Pancreas (tissue), 10 donors: Measurements from ENCODE around the gene FUOM. TPM values are rescaled to one million over a fixed set of nuclear protein-coding genes. Genes with fewer than 3 reads are reported as not detected.
A peak's percentile ranks its signal among the peaks of the same experiment; 100 is the strongest.
"Not testable (repeated sequence)": the region's sequence is repeated elsewhere in the genome, so short reads cannot be mapped to it uniquely, and the experiment has no call there.

Experiments
- ATAC-seq, 4 donors: fragments of 200-7000 bp; cut with Tn5 transposase; one replicate each; pipeline versions ENCODE4 v1.8.0 to v1.9.1; 2020; ENCODE audit warnings: mild to moderate bottlenecking in 4 of 4, moderate library complexity in 4 of 4
- DNase-seq, 6 donors: peaks; one replicate each; pipeline ENCODE4 v3.0.0-alpha.2; 2020
- FAIRE-seq: peaks from 2 replicates; lab custom pipeline; 2012; peaks lifted over from hg19 to GRCh38; lab: Jason Lieb, UNC
- H3K27ac ChIP-seq, 4 donors: fragments of 200-600 bp; sonication (generic); 1 replicate in 3 of 4; 2 replicates in 1 of 4; pipeline versions ENCODE4 v1.5.0 to v1.8.0; 2020
- H3K27me3 ChIP-seq, 4 donors: fragments of 200-600 bp; one replicate each; pipeline ENCODE4 v1.8.0; 2021
- H3K36me3 ChIP-seq, 3 donors: fragments of 200-600 bp; sonication (generic) in 1 of 3; one replicate each; pipeline versions ENCODE4 v1.5.0 to v1.8.0; 2020 to 2021
- H3K4me1 ChIP-seq, 3 donors: fragments of 200-600 bp; one replicate each; pipeline ENCODE4 v1.8.0; 2021
- H3K4me3 ChIP-seq, 4 donors: fragments of 200-600 bp; sonication (generic) in 2 of 4; one replicate each; pipeline versions ENCODE4 v1.5.0 to v1.8.0; 2020 to 2021
- H3K9me3 ChIP-seq, 4 donors: fragments of 200-600 bp; one replicate each; pipeline ENCODE4 v1.8.0; 2021
- WGBS, 2 donors: extraction: QIAGEN DNeasy Blood & Tissue Kit; methylation state at CpG; one replicate each; pipeline ENCODE4 v1.1.7; 2013; 5-methylcytosine and 5-hydroxymethylcytosine counted together
- intact Hi-C, 3 donors: fragments of 100-400 bp; cut with DNase I; formaldehyde crosslinking; loops; one replicate each; pipeline versions ENCODE4 v1.11.1 to v1.14.2; 2022
- polyA plus RNA-seq, 2 donors: library from polyadenylated mRNA; stranded (reverse); fragments of 200-250 nt; gene quantifications; one replicate each; pipeline ENCODE4 v1.2.3, GENCODE V29; 2013
- total RNA-seq, 6 donors: library from RNA; stranded (reverse); fragmentation: NEBNext Ultra II Directional in 4 of 6; extraction: Animal tissue kit (Norgen Biotek cat#: 25700) in 4 of 6; gene quantifications; one replicate each; pipeline versions ENCODE4 v1.2.1 to v1.2.4, GENCODE V29; 2021 to 2023
- TF ChIP-seq, protein P1 (sequence below), 4 donors: fragments of 200-600 bp; sonication (generic) in 3 of 4; IDR thresholded peaks; one replicate each; pipeline versions ENCODE4 v1.5.0 to v1.8.0; 2021; ENCODE audit warnings: antibody characterized with exemption in 4 of 4
- donor health status: healthy with polysubstance abuse.
- donor health status: DM: no; HTN: no; CAD: no; lungs with moderate emphysema.
- donor health status: DM: no; HTN: no; CAD: no.
- donor health status: control.
- donor health status: control.
- donor health status: Bipolar disorder and iron deficiency.
- donor health status: DM: yes; HTN: yes; CAD: no.
- donor health status: DM: no; HTN: no; CAD: no.
- donor health status: DM: no; HTN: no; CAD: no.
- donor health status: DM: yes; HTN: yes; CAD: no.

The FUOM gene
- total and polyA plus RNA-seq, 8 donors: 6.3 to 19.2 (median 10.3) TPM

DNA sequence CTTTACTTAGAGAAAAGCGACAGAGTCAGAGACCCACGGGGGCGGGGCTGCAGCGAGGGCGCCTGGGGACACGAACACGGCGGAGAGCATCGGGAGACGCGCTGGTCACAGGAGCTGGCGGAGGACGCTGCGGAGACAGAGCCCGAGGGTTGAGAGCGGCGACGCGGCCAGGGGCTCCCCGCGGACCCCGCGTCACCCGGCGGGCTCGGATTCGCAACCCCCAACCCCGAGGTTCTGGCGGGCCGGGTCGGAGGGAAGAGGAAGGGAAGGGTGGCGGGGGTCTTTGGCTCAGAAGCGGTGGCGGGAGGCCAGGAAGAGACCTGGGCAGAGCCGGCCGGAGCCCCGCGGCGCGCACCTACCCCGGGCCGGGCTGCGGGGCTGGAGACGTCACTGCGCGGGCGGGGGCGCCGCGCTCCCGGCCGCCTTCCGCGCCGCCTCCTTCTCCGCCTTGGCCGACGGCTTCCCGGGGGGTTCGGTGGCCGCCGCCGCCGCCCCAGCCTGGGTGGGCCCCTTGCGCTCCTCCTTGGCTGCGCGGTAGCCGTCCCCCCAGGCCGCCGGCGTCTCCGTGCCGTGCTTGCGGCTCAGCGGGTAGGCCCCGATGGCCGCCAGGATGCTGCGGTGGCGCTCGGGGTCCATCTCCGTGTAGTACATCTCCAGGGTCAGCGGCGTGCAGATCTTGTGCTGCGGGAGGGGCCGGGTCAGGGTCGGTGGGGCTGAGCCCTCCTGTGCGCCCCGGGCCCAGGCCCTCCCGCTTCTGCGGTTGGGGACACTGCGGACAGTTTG, 32.2 kb downstream of the FUOM start:
- peak in 4 of 6 donors; percentile 20 to 81 (median 60) for DNase-seq

DNA sequence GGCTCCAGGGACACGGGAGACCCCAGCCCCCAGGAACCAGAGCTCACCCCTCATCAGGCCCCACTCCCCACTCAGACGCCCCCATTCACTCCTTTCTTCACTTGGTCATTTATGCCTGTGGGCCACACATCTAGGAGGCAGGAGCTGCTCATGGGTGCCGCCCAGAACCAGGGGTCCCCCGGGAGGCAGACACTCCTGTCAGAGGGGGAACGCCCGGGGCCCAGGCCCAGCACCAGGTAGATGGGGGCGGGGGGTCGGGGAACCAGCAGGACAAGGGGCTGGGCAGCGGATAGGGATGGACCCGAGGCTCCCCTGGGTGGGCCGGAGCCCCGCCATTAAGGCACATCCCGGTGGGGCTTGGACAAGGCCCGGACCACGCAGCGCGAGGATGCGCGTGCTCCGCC, 33.0 kb downstream of the FUOM start:
- peaks cover 0 to 24% (median 15%) of the 10 kb centered on the region in 4 donors for H3K27me3 ChIP-seq
- peak in 4 of 6 donors; percentile 26 to 82 (median 53) for DNase-seq
- peak; percentile 6 to 10 (median 7) for ATAC-seq

More for the DNA sequence above, 32.2 kb downstream of the FUOM start:
- Histone ChIP-seq H3K27me3 (peaks cover 0 to 24% (median 15%) of the 10 kb centered on the region in 4 donors), H3K9me3 (no peaks in the 10 kb centered on the region), H3K27ac (no peak overlapping the region), H3K4me1 (peaks cover 0 to 8% (median 7%) of the 10 kb centered on the region in 3 donors), H3K4me3 (peak overlapping the region in 3 of 4 donors; percentile 5 to 44 (median 43)), H3K36me3 (no peaks in the 10 kb centered on the region)
- FAIRE-seq (no peak), ATAC-seq (peak; percentile 20 to 36 (median 29))
- intact Hi-C loops: no loop called here
- WGBS, 2 donors: 2 to 3% methylated on average over 52 to 91 of the region's 91 CpGs
- TF ChIP-seq, protein P1, sequence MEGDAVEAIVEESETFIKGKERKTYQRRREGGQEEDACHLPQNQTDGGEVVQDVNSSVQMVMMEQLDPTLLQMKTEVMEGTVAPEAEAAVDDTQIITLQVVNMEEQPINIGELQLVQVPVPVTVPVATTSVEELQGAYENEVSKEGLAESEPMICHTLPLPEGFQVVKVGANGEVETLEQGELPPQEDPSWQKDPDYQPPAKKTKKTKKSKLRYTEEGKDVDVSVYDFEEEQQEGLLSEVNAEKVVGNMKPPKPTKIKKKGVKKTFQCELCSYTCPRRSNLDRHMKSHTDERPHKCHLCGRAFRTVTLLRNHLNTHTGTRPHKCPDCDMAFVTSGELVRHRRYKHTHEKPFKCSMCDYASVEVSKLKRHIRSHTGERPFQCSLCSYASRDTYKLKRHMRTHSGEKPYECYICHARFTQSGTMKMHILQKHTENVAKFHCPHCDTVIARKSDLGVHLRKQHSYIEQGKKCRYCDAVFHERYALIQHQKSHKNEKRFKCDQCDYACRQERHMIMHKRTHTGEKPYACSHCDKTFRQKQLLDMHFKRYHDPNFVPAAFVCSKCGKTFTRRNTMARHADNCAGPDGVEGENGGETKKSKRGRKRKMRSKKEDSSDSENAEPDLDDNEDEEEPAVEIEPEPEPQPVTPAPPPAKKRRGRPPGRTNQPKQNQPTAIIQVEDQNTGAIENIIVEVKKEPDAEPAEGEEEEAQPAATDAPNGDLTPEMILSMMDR (IDR thresholded peaks at IDR 0.05): no peak

DNA sequence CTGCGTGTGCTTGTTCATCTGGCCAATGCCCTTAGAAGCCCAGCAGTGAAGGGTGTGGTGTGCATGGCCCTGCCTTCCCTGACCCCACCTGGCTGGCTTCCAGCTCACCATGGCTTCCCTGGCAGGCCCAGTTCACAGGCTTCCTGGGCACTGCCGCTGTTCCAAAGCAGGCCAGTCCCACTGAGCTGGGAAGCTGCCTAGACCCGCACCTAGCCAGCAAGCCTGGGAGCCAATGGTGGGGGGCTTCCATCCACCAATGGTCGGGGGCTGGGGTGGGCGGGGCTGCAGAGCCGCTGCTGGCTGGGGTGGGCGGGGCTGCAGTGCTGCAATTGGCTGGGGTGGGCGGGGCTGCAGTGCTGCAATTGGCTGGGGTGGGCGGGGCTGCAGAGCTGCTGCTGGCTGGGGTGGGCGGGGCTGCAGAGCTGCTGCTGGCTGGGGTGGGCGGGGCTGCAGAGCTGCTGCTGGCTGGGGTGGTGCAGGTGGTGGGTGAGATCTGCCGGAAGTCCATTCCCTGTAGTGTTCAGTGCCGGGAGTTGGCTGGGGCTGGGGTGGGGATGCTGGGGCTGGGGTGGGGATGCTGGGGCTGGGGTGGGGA, 33.5 kb downstream of the FUOM start:
- no peaks in the 10 kb centered on the region for H3K9me3 ChIP-seq
- H3K4me3 ChIP-seq: peak overlapping the region in 1 of 4 donors; percentile 18
- DNase-seq: peak; percentile 67 to 87 (median 80)
- no peak overlapping the region for H3K27ac ChIP-seq
- FAIRE-seq: no peak
- peaks cover 0 to 8% (median 7%) of the 10 kb centered on the region in 3 donors for H3K4me1 ChIP-seq
- ATAC-seq: peak; percentile 83 to 89 (median 85)
- 6 to 9% methylated on average over 8 to 13 of the region's 13 CpGs for WGBS, 2 donors
- peaks cover 0 to 24% (median 15%) of the 10 kb centered on the region in 4 donors for H3K27me3 ChIP-seq
- no peaks in the 10 kb centered on the region for H3K36me3 ChIP-seq
- intact Hi-C loops: no loop called here
- TF ChIP-seq, protein P1 (IDR thresholded peaks at IDR 0.05): no peak

More for the DNA sequence above, 33.0 kb downstream of the FUOM start:
- Histone ChIP-seq H3K27ac (no peak overlapping the region), H3K4me1 (peaks cover 0 to 8% (median 7%) of the 10 kb centered on the region in 3 donors), H3K36me3 (no peaks in the 10 kb centered on the region), H3K9me3 (no peaks in the 10 kb centered on the region), H3K4me3 (peak overlapping the region in 1 of 4 donors; percentile 44)
- 17 to 32% methylated on average over 10 to 20 of the region's 20 CpGs for WGBS, 2 donors
- no peak for FAIRE-seq
- intact Hi-C loops: no loop called here
- TF ChIP-seq, protein P1 (IDR thresholded peaks at IDR 0.05): no peak

DNA sequence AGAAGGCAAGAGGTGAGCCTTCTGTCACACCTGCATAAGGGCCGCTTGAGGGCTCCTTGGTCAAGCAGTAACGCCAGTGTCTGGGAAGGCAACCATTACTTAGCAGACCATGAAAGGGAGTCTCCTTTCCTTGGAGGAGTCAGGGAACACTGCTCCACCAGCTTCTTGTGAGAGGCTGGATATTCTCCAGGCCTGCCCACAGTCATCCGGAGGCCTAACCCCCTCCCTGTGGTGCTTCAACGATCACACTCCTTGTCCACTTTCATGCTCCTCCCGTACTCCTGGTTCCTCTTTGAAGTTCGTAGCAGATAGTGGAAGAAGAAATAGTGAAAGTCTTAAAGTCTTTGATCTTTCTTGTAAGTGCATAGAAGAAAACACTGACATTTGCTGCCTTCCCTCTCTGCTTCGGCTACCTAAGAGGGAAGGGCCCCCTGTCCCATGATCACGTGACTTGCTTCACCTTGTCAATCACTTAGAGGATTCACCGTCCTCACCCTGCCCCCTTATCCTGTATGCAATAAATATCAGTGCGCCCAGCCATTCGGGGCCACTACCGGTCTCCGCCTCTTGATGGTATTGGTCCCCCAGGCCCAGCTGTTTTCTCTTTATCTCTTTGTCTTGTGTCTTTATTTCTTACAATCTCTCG, 35.6 kb downstream of the FUOM start:
- FAIRE-seq, H3K4me3 ChIP-seq, ATAC-seq, H3K9me3 ChIP-seq, DNase-seq, H3K36me3 ChIP-seq, H3K4me1 ChIP-seq, H3K27ac ChIP-seq, intact Hi-C loops: not testable (repeated sequence)
- H3K27me3 ChIP-seq: peaks cover 0 to 15% (median 10%) of the 10 kb centered on the region in 4 donors
- WGBS, 2 donors: 78 to 86% methylated on average over 12 of the region's 14 CpGs

GRCh38 chr10:133320852-133321422, 36.9 kb downstream of the FUOM start:
- 89 to 90% methylated on average over 6 of the region's 6 CpGs for WGBS, 2 donors
- FAIRE-seq, H3K4me1 ChIP-seq, H3K9me3 ChIP-seq, DNase-seq, ATAC-seq, H3K36me3 ChIP-seq, intact Hi-C loops, H3K27ac ChIP-seq, H3K27me3 ChIP-seq, H3K4me3 ChIP-seq: not testable (repeated sequence)
